Loucy (cell line): ENCODE data around the gene MAJIN.

Experiments used
- EZH2phosphoT487 ChIP-seq: fragments of 200-600 bp; IDR thresholded peaks from 2 replicates; pipeline ENCODE4 v1.6.1; 2018; ENCODE audit warnings: antibody characterized with exemption, mild to moderate bottlenecking, moderate library complexity, borderline replicate concordance
- TF ChIP-seq, protein P1 (sequence below): fragments of 200-600 bp; sonication (generic); conservative IDR thresholded peaks from 2 replicates; pipeline ENCODE4 v1.5.1; 2014; ENCODE audit warnings: mild to moderate bottlenecking, antibody characterized with exemption, low read length

DNA sequence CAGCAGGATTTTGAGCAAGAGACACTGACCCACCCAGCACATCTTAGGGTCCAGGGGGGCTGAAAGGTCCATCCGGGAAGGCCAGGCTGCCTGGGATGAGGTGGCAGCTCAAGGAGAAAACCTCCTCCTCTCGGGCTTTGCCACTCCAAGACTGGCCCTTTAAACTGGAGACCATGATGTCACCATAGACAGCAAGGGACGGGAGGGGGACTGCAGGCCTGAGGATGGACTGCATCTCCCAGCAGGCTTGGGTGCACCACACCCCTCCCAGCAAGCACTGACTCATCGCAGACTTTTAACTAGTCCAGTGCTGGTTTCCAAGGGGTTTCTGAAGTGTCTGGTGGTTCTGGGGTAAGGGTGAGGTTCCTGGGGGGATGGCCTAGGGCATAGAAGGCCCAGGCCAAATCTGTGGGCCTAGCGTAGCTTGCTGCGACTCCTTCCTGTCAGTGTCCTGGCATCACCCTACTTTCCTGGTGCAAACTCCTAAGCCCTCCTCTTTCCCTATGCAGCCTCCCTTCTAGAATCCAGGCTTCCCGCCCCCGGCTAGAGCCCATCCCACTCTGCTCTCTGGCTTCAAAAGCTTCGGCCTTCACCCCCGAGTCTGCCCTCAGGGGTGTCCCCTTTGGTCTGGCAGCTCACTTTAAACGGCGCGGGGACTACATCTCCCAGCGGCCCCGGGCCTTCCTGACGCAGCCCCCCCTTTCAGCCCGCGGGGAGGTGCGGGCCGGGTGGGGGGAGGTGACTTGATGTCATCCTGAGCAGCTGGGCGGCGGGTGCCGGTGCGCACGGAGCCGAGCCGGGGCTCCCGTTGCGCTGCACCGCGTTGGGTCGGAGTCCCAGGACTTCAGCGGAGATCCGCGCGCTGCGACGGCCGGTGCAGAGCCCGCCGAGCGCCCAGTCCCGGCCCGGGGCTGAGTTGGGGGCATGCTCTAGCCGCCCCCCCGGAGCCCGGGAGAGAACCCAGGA is 47.7 kb downstream of the MAJIN start, which contains the start of gene PPP2R5B:
- no peak for TF ChIP-seq EZH2phosphoT487
- TF ChIP-seq, protein P1, sequence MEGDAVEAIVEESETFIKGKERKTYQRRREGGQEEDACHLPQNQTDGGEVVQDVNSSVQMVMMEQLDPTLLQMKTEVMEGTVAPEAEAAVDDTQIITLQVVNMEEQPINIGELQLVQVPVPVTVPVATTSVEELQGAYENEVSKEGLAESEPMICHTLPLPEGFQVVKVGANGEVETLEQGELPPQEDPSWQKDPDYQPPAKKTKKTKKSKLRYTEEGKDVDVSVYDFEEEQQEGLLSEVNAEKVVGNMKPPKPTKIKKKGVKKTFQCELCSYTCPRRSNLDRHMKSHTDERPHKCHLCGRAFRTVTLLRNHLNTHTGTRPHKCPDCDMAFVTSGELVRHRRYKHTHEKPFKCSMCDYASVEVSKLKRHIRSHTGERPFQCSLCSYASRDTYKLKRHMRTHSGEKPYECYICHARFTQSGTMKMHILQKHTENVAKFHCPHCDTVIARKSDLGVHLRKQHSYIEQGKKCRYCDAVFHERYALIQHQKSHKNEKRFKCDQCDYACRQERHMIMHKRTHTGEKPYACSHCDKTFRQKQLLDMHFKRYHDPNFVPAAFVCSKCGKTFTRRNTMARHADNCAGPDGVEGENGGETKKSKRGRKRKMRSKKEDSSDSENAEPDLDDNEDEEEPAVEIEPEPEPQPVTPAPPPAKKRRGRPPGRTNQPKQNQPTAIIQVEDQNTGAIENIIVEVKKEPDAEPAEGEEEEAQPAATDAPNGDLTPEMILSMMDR = no peak
